Ectodermal cell (in vitro differentiated cells): ENCODE data around the gene AGAP3.
A peak's percentile ranks its signal among the peaks of the same experiment; 100 is the strongest.

Source experiments
- H3K27ac ChIP-seq: 2 replicates; pipeline ENCODE4 v1.7.0; 2013; ENCODE audit warnings: mild to moderate bottlenecking, low read depth, low read length; ENCODE audit not compliant: insufficient read depth, poor library complexity, severe bottlenecking
- H3K27me3 ChIP-seq: 2 replicates; pipeline ENCODE4 v1.7.0; 2013; ENCODE audit warnings: mild to moderate bottlenecking, low read length; ENCODE audit not compliant: insufficient read depth, control insufficient read depth, poor library complexity, severe bottlenecking
- H3K36me3 ChIP-seq: one replicate; pipeline ENCODE4 v1.7.0; 2013; ENCODE audit warnings: low read length; ENCODE audit not compliant: control insufficient read depth, insufficient read depth
- H3K4me1 ChIP-seq: one replicate; pipeline ENCODE4 v1.7.0; 2013; ENCODE audit warnings: low read length; ENCODE audit not compliant: control insufficient read depth, insufficient read depth
- H3K4me3 ChIP-seq: 2 replicates; pipeline ENCODE4 v1.7.0; 2013; ENCODE audit warnings: low read depth, low read length, control low read depth; ENCODE audit not compliant: insufficient read depth
- H3K9me3 ChIP-seq: 2 replicates; pipeline ENCODE4 v1.7.0; 2013; ENCODE audit warnings: mild to moderate bottlenecking, low read length, moderate library complexity; ENCODE audit not compliant: control insufficient read depth
- WGBS, 2 experiments: methylation state at CpG; one replicate each; pipeline ENCODE4 v1.1.7; 2013; ENCODE audit warnings: missing lambda C conversion rate in 2 of 2; 5-methylcytosine and 5-hydroxymethylcytosine counted together

The AGAP3 gene

GRCh38 chr7:151144387-151144786, 58.1 kb downstream of the AGAP3 start:
- no peaks in the 10 kb centered on the region for H3K27me3 ChIP-seq
- H3K9me3 ChIP-seq = no peaks in the 10 kb centered on the region
- H3K4me1 ChIP-seq = peaks cover 27% of the 10 kb centered on the region
- peaks cover 12% of the 10 kb centered on the region for H3K36me3 ChIP-seq
- H3K4me3 ChIP-seq = no peak overlapping the region
- 90% methylated on average over 7 of the region's 7 CpGs for WGBS, 2 experiments
- H3K27ac ChIP-seq = no peak overlapping the region

GRCh38 chr7:151146761-151147160, 60.5 kb downstream of the AGAP3 start:
- no peaks in the 10 kb centered on the region for H3K9me3 ChIP-seq
- no peak overlapping the region for H3K27ac ChIP-seq
- H3K4me1 ChIP-seq = peaks cover 18% of the 10 kb centered on the region
- peaks cover 12% of the 10 kb centered on the region for H3K36me3 ChIP-seq
- no peak overlapping the region for H3K4me3 ChIP-seq
- WGBS, 2 experiments = 94% methylated on average over 3 of the region's 3 CpGs
- H3K27me3 ChIP-seq = no peaks in the 10 kb centered on the region

GRCh38 chr7:151148319-151149259, 62.3 kb downstream of the AGAP3 start:
- Histone ChIP-seq H3K4me3 (no peak overlapping the region), H3K36me3 (peaks cover 10% of the 10 kb centered on the region), H3K9me3 (no peaks in the 10 kb centered on the region), H3K27ac (no peak overlapping the region), H3K27me3 (no peaks in the 10 kb centered on the region), H3K4me1 (peaks cover 5% of the 10 kb centered on the region)
- 85% methylated on average over 22 of the region's 22 CpGs for WGBS, 2 experiments

- H3K36me3 ChIP-seq = no peaks in the 10 kb centered on the region
- H3K9me3 ChIP-seq = no peaks in the 10 kb centered on the region
- H3K27ac ChIP-seq = no peak overlapping the region
- H3K4me1 ChIP-seq = no peaks in the 10 kb centered on the region
- H3K4me3 ChIP-seq = no peak overlapping the region
- WGBS, 2 experiments = 83 to 87% methylated on average over 3 of the region's 3 CpGs
- H3K27me3 ChIP-seq = no peaks in the 10 kb centered on the region
Observed at GRCh38 chr7:151150388-151150787, 64.1 kb downstream of the AGAP3 start.

- Histone ChIP-seq H3K9me3 (no peaks in the 10 kb centered on the region), H3K27ac (no peak overlapping the region), H3K4me3 (no peak overlapping the region), H3K4me1 (no peaks in the 10 kb centered on the region), H3K36me3 (no peaks in the 10 kb centered on the region), H3K27me3 (no peaks in the 10 kb centered on the region)
- WGBS, 2 experiments = 52 to 63% methylated on average over 6 of the region's 6 CpGs
Observed at GRCh38 chr7:151152643-151153513, 66.6 kb downstream of the AGAP3 start.

GRCh38 chr7:151157645-151158329, 71.5 kb downstream of the AGAP3 start:
- peaks cover 12% of the 10 kb centered on the region for H3K27me3 ChIP-seq
- WGBS, 2 experiments = 81 to 83% methylated on average over 6 to 7 of the region's 7 CpGs
- no peaks in the 10 kb centered on the region for H3K9me3 ChIP-seq
- no peaks in the 10 kb centered on the region for H3K4me1 ChIP-seq
- no peak overlapping the region for H3K27ac ChIP-seq
- H3K36me3 ChIP-seq = no peaks in the 10 kb centered on the region
- no peak overlapping the region for H3K4me3 ChIP-seq

GRCh38 chr7:151161757-151162156, 75.5 kb downstream of the AGAP3 start:
- WGBS, 2 experiments = 76 to 84% methylated on average over 1 of the region's 1 CpG
- Histone ChIP-seq H3K36me3 (no peaks in the 10 kb centered on the region), H3K27me3 (peaks cover 51% of the 10 kb centered on the region), H3K4me1 (peaks cover 3% of the 10 kb centered on the region), H3K27ac (no peak overlapping the region), H3K4me3 (no peak overlapping the region), H3K9me3 (no peaks in the 10 kb centered on the region)

GRCh38 chr7:151166629-151167196, 80.4 kb downstream of the AGAP3 start:
- peak overlapping the region; percentile 45 for H3K4me3 ChIP-seq
- H3K27ac ChIP-seq = no peak overlapping the region
- peaks cover 11% of the 10 kb centered on the region for H3K4me1 ChIP-seq
- WGBS, 2 experiments = 5 to 7% methylated on average over 31 of the region's 31 CpGs
- H3K27me3 ChIP-seq = peaks cover 98% of the 10 kb centered on the region
- no peaks in the 10 kb centered on the region for H3K9me3 ChIP-seq
- H3K36me3 ChIP-seq = no peaks in the 10 kb centered on the region

GRCh38 chr7:151167197-151167961, 81.1 kb downstream of the AGAP3 start, which contains the start of gene GBX1:
TSS of gene GBX1 (minus strand) at chr7:151167694. CDS start at chr7:151167548, 146 bp downstream.
- H3K4me3 ChIP-seq = peak within 1 kb of the TSS; percentile 45
- WGBS, 2 experiments = 0 to 1% methylated on average over 97 to 101 of the region's 101 CpGs

More at GRCh38 chr7:151167197-151167961, 81.1 kb downstream of the AGAP3 start, which contains the start of gene GBX1:
- Histone ChIP-seq H3K9me3 (no peaks in the 10 kb centered on the region), H3K27me3 (peaks cover 99% of the 10 kb centered on the region), H3K36me3 (no peaks in the 10 kb centered on the region), H3K27ac (no peak within 1 kb of the TSS), H3K4me1 (peaks cover 11% of the 10 kb centered on the region)
